HEK293 (cell line): ENCODE results near the gene AMPD2.

ENCODE experiments used
- CTCF ChIA-PET: fragments of 350-600 bp; formaldehyde crosslinking; extraction: SDS; loops from one replicate; lab custom pipeline; 2021; ENCODE audit warnings: antibody characterized with exemption; lab: Yijun Ruan, JAX
- POLR2A ChIA-PET: fragments of 300-600 bp; formaldehyde crosslinking; extraction: SDS; loops from one replicate; lab custom pipeline; 2020; ENCODE audit warnings: antibody characterized with exemption, inconsistent platforms; lab: Yijun Ruan, JAX
- H3K27ac ChIP-seq: fragments of 200-500 bp; sonication (Bioruptor generic); 2 replicates; pipeline ENCODE4 v1.5.1; 2014; ENCODE audit warnings: low read depth, low read length, control low read depth, inconsistent platforms; ENCODE audit errors: extremely low read depth
- H3K36me3 ChIP-seq, 2 experiments: fragments of 200-500 bp in 1 of 2; sonication (Bioruptor generic) in 1 of 2; 1 replicate in 1 of 2; 2 replicates in 1 of 2; pipeline ENCODE4 v1.5.1; 2014 to 2017; ENCODE audit warnings: inconsistent platforms in 2 of 2, low read length in 2 of 2; ENCODE audit not compliant: control insufficient read depth in 2 of 2, insufficient read depth in 1 of 2
- H3K4me1 ChIP-seq: fragments of 200-500 bp; sonication (Bioruptor generic); 2 replicates; pipeline ENCODE4 v1.5.1; 2014; ENCODE audit warnings: mild to moderate bottlenecking, low read length, inconsistent platforms; ENCODE audit not compliant: control insufficient read depth, insufficient read depth
- H3K4me3 ChIP-seq: 2 replicates; pipeline ENCODE4 v1.5.1; 2011; ENCODE audit warnings: low read depth, mild to moderate bottlenecking, control low read depth, low read length, moderate library complexity
- H3K9me3 ChIP-seq: fragments of 200-500 bp; sonication (Bioruptor generic); 2 replicates; pipeline ENCODE4 v1.5.1; 2014; ENCODE audit warnings: low read depth, low read length, inconsistent platforms; ENCODE audit not compliant: control insufficient read depth, insufficient read depth
- OSR2 ChIP-seq: fragments of 450-650 bp; formaldehyde crosslinking; IDR thresholded peaks from 2 replicates; pipeline ENCODE4 v1.5.1; 2016; ENCODE audit warnings: missing biosample characterization, missing genetic modification characterization
- ZBTB7A ChIP-seq: fragments of 450-650 bp; formaldehyde crosslinking; IDR thresholded peaks from 2 replicates; pipeline ENCODE4 v1.5.1; 2016; ENCODE audit warnings: low read depth, missing biosample characterization, missing genetic modification characterization
- ZNF146 ChIP-seq: fragments of 450-650 bp; formaldehyde crosslinking; IDR thresholded peaks from 2 replicates; pipeline ENCODE4 v1.5.1; 2016; ENCODE audit warnings: missing biosample characterization, missing genetic modification characterization
- ZNF248 ChIP-seq: fragments of 450-650 bp; formaldehyde crosslinking; IDR thresholded peaks from 2 replicates; pipeline ENCODE4 v1.5.1; 2017; ENCODE audit warnings: missing biosample characterization, missing genetic modification characterization
- ZNF354C ChIP-seq: fragments of 450-650 bp; formaldehyde crosslinking; IDR thresholded peaks from 2 replicates; pipeline ENCODE4 v1.5.1; 2016; ENCODE audit warnings: missing biosample characterization, missing genetic modification characterization, low read depth, borderline replicate concordance
- ZNF391 ChIP-seq: fragments of 450-650 bp; formaldehyde crosslinking; IDR thresholded peaks from 2 replicates; pipeline ENCODE4 v1.5.1; 2016; ENCODE audit warnings: low read depth, missing biosample characterization, missing genetic modification characterization, borderline replicate concordance
- ZNF423 ChIP-seq: fragments of 450-650 bp; formaldehyde crosslinking; IDR thresholded peaks from 2 replicates; pipeline ENCODE4 v1.5.1; 2016; ENCODE audit warnings: missing biosample characterization, missing genetic modification characterization
- ZNF596 ChIP-seq: fragments of 450-650 bp; IDR thresholded peaks from 2 replicates; pipeline ENCODE4 v1.5.0; 2018; ENCODE audit warnings: missing biosample characterization, mild to moderate bottlenecking, missing genetic modification characterization, moderate library complexity
- ZNF600 ChIP-seq: fragments of 450-650 bp; formaldehyde crosslinking; IDR thresholded peaks from 2 replicates; pipeline ENCODE4 v1.5.1; 2016; ENCODE audit warnings: missing biosample characterization, missing genetic modification characterization
- ZNF621 ChIP-seq: fragments of 450-650 bp; formaldehyde crosslinking; IDR thresholded peaks from 2 replicates; pipeline ENCODE4 v1.5.1; 2017; ENCODE audit warnings: missing biosample characterization, missing genetic modification characterization
- ZNF670 ChIP-seq: fragments of 450-650 bp; formaldehyde crosslinking; IDR thresholded peaks from 2 replicates; pipeline ENCODE4 v1.5.1; 2016; ENCODE audit warnings: missing biosample characterization, missing genetic modification characterization, low read depth
- ZNF843 ChIP-seq: fragments of 450-650 bp; formaldehyde crosslinking; IDR thresholded peaks from 2 replicates; pipeline ENCODE4 v1.5.1; 2016; ENCODE audit warnings: missing biosample characterization, missing genetic modification characterization
- ZSCAN23 ChIP-seq: fragments of 450-650 bp; formaldehyde crosslinking; IDR thresholded peaks from 2 replicates; pipeline ENCODE4 v1.5.1; 2016; ENCODE audit warnings: missing biosample characterization, missing genetic modification characterization
- TF ChIP-seq, protein P1 (sequence below): fragments of 450-650 bp; formaldehyde crosslinking; IDR thresholded peaks from 2 replicates; pipeline ENCODE4 v1.5.1; 2016; ENCODE audit warnings: missing biosample characterization, missing genetic modification characterization, low read depth
- TF ChIP-seq, protein P2 (sequence below): fragments of 450-650 bp; formaldehyde crosslinking; IDR thresholded peaks from 2 replicates; pipeline ENCODE4 v1.5.1; 2017; ENCODE audit warnings: missing biosample characterization, missing genetic modification characterization
- TF ChIP-seq, protein P3 (sequence below): fragments of 450-650 bp; formaldehyde crosslinking; IDR thresholded peaks from 2 replicates; pipeline ENCODE4 v1.5.1; 2017; ENCODE audit warnings: missing biosample characterization, missing genetic modification characterization
- TF ChIP-seq, protein P4 (sequence below): fragments of 450-650 bp; formaldehyde crosslinking; IDR thresholded peaks from 2 replicates; pipeline ENCODE4 v1.5.1; 2016; ENCODE audit warnings: missing biosample characterization, missing genetic modification characterization
- TF ChIP-seq, protein P5 (sequence below): fragments of 450-650 bp; IDR thresholded peaks from 2 replicates; pipeline ENCODE4 v1.5.1; 2018; ENCODE audit warnings: missing biosample characterization, missing genetic modification characterization
- TF ChIP-seq, protein P6 (sequence below): fragments of 450-650 bp; formaldehyde crosslinking; IDR thresholded peaks from 2 replicates; pipeline ENCODE4 v1.5.1; 2016; ENCODE audit warnings: missing biosample characterization, missing genetic modification characterization
- TF ChIP-seq, protein P7 (sequence below): fragments of 450-650 bp; formaldehyde crosslinking; IDR thresholded peaks from 2 replicates; pipeline ENCODE4 v1.5.1; 2016; ENCODE audit warnings: missing biosample characterization, missing genetic modification characterization

AMPD2 gene

DNA sequence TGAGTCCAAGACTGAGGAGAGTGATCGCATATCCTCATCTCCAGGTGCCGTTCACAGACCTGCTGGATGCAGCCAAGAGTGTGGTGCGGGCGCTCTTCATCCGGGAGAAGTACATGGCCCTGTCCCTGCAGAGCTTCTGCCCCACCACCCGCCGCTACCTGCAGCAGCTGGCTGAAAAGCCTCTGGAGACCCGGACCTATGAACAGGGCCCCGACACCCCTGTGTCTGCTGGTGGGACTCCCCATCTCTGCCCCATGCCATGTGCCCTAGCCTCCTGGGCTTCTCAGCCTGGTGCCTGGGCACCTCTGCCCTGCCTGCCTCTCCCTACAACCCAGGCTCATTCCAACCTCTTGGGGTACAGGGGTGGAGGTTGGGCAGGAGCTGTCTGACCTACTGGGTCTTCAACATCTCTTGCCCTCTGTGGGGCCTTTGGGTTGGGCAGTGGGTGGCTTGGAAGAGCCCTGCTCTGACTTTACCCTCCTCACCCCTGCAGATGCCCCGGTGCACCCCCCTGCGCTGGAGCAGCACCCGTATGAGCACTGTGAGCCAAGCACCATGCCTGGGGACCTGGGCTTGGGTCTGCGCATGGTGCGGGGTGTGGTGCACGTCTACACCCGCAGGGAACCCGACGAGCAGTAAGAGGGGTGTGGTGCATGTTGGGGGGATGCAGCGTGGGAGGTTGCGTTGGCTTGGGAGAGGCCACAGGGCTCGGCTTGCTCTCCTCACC, 7.2 kb downstream of the AMPD2 start:
- ChIA-PET POLR2A (no interaction called here), CTCF (interaction anchor here (0.7 to 5.1 kb wide), 3 partner anchors 13 to 81 kb away, joined by 3 to 34 read pairs (median 10); partner anchors contain the start of gene GNAI3)
- H3K27ac ChIP-seq = no peak overlapping the region
- no peaks in the 10 kb centered on the region for H3K9me3 ChIP-seq
- no peak overlapping the region for H3K4me3 ChIP-seq
- H3K36me3 ChIP-seq = peaks cover 4 to 66% of the 10 kb centered on the region in 2 experiments; a peak in 2 of 3 replicates
- H3K4me1 ChIP-seq = no peaks in the 10 kb centered on the region
- TF ChIP-seq ZNF391 (tag by site-specific recombination) (no peak), ZNF843 (no peak), ZNF354C (tag by site-specific recombination) (no peak), ZNF146 (no peak), ZSCAN23 (tag by site-specific recombination) (no peak), ZNF600 (no peak), OSR2 (no peak), ZNF248 (no peak), ZBTB7A (no peak), ZNF596 (no peak), ZNF621 (tag by site-specific recombination) (no peak)
- TF ChIP-seq, protein P1, sequence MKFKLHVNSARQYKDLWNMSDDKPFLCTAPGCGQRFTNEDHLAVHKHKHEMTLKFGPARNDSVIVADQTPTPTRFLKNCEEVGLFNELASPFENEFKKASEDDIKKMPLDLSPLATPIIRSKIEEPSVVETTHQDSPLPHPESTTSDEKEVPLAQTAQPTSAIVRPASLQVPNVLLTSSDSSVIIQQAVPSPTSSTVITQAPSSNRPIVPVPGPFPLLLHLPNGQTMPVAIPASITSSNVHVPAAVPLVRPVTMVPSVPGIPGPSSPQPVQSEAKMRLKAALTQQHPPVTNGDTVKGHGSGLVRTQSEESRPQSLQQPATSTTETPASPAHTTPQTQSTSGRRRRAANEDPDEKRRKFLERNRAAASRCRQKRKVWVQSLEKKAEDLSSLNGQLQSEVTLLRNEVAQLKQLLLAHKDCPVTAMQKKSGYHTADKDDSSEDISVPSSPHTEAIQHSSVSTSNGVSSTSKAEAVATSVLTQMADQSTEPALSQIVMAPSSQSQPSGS (tag by site-specific recombination) = no peak
- TF ChIP-seq, protein P2, sequence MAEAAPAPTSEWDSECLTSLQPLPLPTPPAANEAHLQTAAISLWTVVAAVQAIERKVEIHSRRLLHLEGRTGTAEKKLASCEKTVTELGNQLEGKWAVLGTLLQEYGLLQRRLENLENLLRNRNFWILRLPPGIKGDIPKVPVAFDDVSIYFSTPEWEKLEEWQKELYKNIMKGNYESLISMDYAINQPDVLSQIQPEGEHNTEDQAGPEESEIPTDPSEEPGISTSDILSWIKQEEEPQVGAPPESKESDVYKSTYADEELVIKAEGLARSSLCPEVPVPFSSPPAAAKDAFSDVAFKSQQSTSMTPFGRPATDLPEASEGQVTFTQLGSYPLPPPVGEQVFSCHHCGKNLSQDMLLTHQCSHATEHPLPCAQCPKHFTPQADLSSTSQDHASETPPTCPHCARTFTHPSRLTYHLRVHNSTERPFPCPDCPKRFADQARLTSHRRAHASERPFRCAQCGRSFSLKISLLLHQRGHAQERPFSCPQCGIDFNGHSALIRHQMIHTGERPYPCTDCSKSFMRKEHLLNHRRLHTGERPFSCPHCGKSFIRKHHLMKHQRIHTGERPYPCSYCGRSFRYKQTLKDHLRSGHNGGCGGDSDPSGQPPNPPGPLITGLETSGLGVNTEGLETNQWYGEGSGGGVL (tag by site-specific recombination) = no peak
- TF ChIP-seq, protein P3, sequence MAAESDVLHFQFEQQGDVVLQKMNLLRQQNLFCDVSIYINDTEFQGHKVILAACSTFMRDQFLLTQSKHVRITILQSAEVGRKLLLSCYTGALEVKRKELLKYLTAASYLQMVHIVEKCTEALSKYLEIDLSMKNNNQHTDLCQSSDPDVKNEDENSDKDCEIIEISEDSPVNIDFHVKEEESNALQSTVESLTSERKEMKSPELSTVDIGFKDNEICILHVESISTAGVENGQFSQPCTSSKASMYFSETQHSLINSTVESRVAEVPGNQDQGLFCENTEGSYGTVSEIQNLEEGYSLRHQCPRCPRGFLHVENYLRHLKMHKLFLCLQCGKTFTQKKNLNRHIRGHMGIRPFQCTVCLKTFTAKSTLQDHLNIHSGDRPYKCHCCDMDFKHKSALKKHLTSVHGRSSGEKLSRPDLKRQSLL = no peak
- TF ChIP-seq, protein P4, sequence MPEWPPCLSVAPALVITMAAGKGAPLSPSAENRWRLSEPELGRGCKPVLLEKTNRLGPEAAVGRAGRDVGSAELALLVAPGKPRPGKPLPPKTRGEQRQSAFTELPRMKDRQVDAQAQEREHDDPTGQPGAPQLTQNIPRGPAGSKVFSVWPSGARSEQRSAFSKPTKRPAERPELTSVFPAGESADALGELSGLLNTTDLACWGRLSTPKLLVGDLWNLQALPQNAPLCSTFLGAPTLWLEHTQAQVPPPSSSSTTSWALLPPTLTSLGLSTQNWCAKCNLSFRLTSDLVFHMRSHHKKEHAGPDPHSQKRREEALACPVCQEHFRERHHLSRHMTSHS (tag by site-specific recombination) = no peak

DNA sequence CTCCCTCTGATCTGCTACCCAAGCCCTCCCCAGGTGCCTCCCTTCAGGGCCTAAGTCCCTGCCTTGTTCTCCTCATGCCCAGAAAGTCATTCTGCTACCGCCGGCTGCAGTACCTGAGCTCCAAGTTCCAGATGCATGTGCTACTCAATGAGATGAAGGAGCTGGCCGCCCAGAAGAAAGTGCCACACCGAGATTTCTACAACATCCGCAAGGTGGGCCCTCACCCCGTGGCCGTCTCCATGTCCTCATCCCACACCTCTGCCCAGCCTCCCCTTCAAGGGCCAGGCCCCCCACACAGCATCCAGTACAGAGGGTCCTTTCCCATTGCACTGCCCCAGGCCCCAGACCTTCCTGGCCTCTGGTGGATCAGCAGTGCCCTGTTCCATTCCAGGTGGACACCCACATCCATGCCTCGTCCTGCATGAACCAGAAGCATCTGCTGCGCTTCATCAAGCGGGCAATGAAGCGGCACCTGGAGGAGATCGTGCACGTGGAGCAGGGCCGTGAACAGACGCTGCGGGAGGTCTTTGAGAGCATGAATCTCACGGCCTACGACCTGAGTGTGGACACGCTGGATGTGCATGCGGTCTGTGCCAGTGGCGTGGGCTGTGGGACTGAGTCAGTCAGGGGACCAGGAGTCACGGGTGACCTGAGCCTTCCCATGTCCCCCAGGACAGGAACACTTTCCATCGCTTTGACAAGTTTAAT, 8.2 kb downstream of the AMPD2 start:
- Histone ChIP-seq H3K27ac (no peak overlapping the region), H3K4me3 (no peak overlapping the region), H3K36me3 (peaks cover 4 to 70% of the 10 kb centered on the region in 2 experiments; a peak in 2 of 3 replicates), H3K9me3 (no peaks in the 10 kb centered on the region), H3K4me1 (no peaks in the 10 kb centered on the region)
- ChIA-PET POLR2A (interaction anchor here (4.2 kb wide), 1 partner anchor 79 kb away, joined by 25 read pairs; the partner anchor contains the start of gene GNAI3), CTCF (interaction anchor here (0.7 to 5.8 kb wide), 5 partner anchors 12 to 82 kb away, joined by 3 to 63 read pairs (median 10); partner anchors contain the start of gene GNAI3)
- no peak for TF ChIP-seq ZNF670
- TF ChIP-seq, protein P5, sequence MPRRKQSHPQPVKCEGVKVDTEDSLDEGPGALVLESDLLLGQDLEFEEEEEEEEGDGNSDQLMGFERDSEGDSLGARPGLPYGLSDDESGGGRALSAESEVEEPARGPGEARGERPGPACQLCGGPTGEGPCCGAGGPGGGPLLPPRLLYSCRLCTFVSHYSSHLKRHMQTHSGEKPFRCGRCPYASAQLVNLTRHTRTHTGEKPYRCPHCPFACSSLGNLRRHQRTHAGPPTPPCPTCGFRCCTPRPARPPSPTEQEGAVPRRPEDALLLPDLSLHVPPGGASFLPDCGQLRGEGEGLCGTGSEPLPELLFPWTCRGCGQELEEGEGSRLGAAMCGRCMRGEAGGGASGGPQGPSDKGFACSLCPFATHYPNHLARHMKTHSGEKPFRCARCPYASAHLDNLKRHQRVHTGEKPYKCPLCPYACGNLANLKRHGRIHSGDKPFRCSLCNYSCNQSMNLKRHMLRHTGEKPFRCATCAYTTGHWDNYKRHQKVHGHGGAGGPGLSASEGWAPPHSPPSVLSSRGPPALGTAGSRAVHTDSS (tag by site-specific recombination) = no peak
- TF ChIP-seq, protein P2 (tag by site-specific recombination) = no peak
- TF ChIP-seq, protein P6, sequence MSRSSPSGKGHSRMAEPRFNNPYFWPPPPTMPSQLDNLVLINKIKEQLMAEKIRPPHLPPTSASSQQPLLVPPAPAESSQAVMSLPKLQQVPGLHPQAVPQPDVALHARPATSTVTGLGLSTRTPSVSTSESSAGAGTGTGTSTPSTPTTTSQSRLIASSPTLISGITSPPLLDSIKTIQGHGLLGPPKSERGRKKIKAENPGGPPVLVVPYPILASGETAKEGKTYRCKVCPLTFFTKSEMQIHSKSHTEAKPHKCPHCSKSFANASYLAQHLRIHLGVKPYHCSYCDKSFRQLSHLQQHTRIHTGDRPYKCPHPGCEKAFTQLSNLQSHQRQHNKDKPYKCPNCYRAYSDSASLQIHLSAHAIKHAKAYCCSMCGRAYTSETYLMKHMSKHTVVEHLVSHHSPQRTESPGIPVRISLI (tag by site-specific recombination) = no peak
- TF ChIP-seq ZNF423 = no peak
- TF ChIP-seq, protein P7, sequence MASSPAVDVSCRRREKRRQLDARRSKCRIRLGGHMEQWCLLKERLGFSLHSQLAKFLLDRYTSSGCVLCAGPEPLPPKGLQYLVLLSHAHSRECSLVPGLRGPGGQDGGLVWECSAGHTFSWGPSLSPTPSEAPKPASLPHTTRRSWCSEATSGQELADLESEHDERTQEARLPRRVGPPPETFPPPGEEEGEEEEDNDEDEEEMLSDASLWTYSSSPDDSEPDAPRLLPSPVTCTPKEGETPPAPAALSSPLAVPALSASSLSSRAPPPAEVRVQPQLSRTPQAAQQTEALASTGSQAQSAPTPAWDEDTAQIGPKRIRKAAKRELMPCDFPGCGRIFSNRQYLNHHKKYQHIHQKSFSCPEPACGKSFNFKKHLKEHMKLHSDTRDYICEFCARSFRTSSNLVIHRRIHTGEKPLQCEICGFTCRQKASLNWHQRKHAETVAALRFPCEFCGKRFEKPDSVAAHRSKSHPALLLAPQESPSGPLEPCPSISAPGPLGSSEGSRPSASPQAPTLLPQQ (tag by site-specific recombination) = no peak
